BLaER1 (cell line): Measurements from ENCODE around the gene TSSK1B.
"Not testable (repeated sequence)": the region's sequence is repeated elsewhere in the genome, so short reads cannot be mapped to it uniquely, and the experiment has no call there.

ENCODE experiments used
- H3K27ac ChIP-seq: shearing (Covaris generic); formaldehyde crosslinking; 2 replicates; pipeline ENCODE4 v1.8.1; 2022
- H3K27me3 ChIP-seq: shearing (Covaris generic); formaldehyde crosslinking; 2 replicates; pipeline ENCODE4 v1.8.1; 2022
- H3K36me3 ChIP-seq: shearing (Covaris generic); formaldehyde crosslinking; 2 replicates; pipeline ENCODE4 v1.8.1; 2022
- H3K4me1 ChIP-seq: shearing (Covaris generic); formaldehyde crosslinking; 2 replicates; pipeline ENCODE4 v1.8.1; 2022
- H3K4me2 ChIP-seq: shearing (Covaris generic); formaldehyde crosslinking; 2 replicates; pipeline ENCODE4 v1.8.1; 2022
- H3K4me3 ChIP-seq: shearing (Covaris generic); formaldehyde crosslinking; 2 replicates; pipeline ENCODE4 v1.8.1; 2022
- H3K9ac ChIP-seq: shearing (Covaris generic); formaldehyde crosslinking; 2 replicates; pipeline ENCODE4 v1.8.1; 2022
- H3K9me3 ChIP-seq: shearing (Covaris generic); formaldehyde crosslinking; 2 replicates; pipeline ENCODE4 v1.8.1; 2022
- H4K20me1 ChIP-seq: shearing (Covaris generic); formaldehyde crosslinking; 2 replicates; pipeline ENCODE4 v1.8.1; 2022
- Cebpa-rat ChIP-seq: shearing (Covaris generic); IDR thresholded peaks from 2 replicates; pipeline ENCODE4 v1.8.1; 2022

TSSK1B gene

GRCh38 chr5:113434889-113435288 is at the start of gene TSSK1B:
TSS of gene TSSK1B (minus strand) at chr5:113434989. CDS start at chr5:113434839, 150 bp downstream.
- Histone ChIP-seq H3K9ac (no peak within 1 kb of the TSS), H3K4me2 (no peak within 1 kb of the TSS), H3K4me1 (no peaks in the 10 kb centered on the region), H3K9me3 (no peaks in the 10 kb centered on the region), H3K36me3 (no peaks in the 10 kb centered on the region), H3K4me3 (no peak within 1 kb of the TSS), H3K27me3 (no peaks in the 10 kb centered on the region), H4K20me1 (no peaks in the 10 kb centered on the region), H3K27ac (no peak within 1 kb of the TSS)
- TF ChIP-seq Cebpa-rat = no peak

GRCh38 chr5:113480243-113480642 is 45.5 kb upstream of the TSSK1B start:
- no peak for TF ChIP-seq Cebpa-rat
- Histone ChIP-seq H3K36me3 (no peaks in the 10 kb centered on the region), H3K4me3 (no peak overlapping the region), H3K27ac (no peak overlapping the region), H3K4me2 (no peak overlapping the region), H3K9me3 (no peaks in the 10 kb centered on the region), H3K27me3 (no peaks in the 10 kb centered on the region), H3K9ac (no peak overlapping the region), H4K20me1 (no peaks in the 10 kb centered on the region), H3K4me1 (no peaks in the 10 kb centered on the region)

GRCh38 chr5:113478691-113479090 is 43.9 kb upstream of the TSSK1B start:
- H3K36me3 ChIP-seq = no peaks in the 10 kb centered on the region
- no peaks in the 10 kb centered on the region for H3K4me1 ChIP-seq
- H3K9me3 ChIP-seq = no peaks in the 10 kb centered on the region
- no peaks in the 10 kb centered on the region for H3K27me3 ChIP-seq
- no peak overlapping the region for H3K9ac ChIP-seq
- no peak for TF ChIP-seq Cebpa-rat
- H4K20me1 ChIP-seq = no peaks in the 10 kb centered on the region
- no peak overlapping the region for H3K27ac ChIP-seq
- H3K4me2 ChIP-seq = no peak overlapping the region
- no peak overlapping the region for H3K4me3 ChIP-seq

GRCh38 chr5:113474100-113474728 is 39.4 kb upstream of the TSSK1B start:
- no peaks in the 10 kb centered on the region for H4K20me1 ChIP-seq
- no peak overlapping the region for H3K9ac ChIP-seq
- H3K27ac ChIP-seq = no peak overlapping the region
- H3K4me3 ChIP-seq = no peak overlapping the region
- peaks cover 13% of the 10 kb centered on the region for H3K9me3 ChIP-seq
- no peaks in the 10 kb centered on the region for H3K27me3 ChIP-seq
- no peak overlapping the region for H3K4me2 ChIP-seq
- no peak for TF ChIP-seq Cebpa-rat
- H3K4me1 ChIP-seq = no peaks in the 10 kb centered on the region
- no peaks in the 10 kb centered on the region for H3K36me3 ChIP-seq

- Histone ChIP-seq H3K36me3 (no peaks in the 10 kb centered on the region), H4K20me1 (no peaks in the 10 kb centered on the region)
Observed at GRCh38 chr5:113463032-113463431, 28.2 kb upstream of the TSSK1B start.

DNA sequence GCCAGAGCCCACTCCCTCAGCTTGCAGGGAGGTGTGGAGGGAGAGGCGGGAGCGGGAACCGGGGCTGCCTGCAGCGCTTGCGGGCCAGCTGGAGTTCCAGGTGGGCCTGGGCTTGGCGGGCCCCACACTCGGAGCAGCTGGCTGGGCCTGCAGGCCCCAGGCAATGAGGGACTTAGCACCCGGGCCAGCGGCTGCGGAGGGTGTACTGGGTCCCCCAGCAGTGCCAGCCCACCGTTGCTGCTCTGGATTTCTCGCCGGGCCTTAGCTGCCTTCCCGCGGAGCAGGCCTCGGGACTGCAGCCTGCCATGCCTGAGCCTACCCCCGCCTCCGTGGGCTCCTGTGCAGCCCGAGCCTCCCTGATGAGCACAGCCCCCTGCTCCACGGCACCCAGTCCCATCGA is 22.3 kb upstream of the TSSK1B start:
- not testable (repeated sequence) for H3K9ac ChIP-seq, H3K27ac ChIP-seq, H3K4me1 ChIP-seq, H3K27me3 ChIP-seq, H4K20me1 ChIP-seq, H3K9me3 ChIP-seq, H3K4me3 ChIP-seq, H3K36me3 ChIP-seq, H3K4me2 ChIP-seq

More at GRCh38 chr5:113463032-113463431, 28.2 kb upstream of the TSSK1B start:
- Histone ChIP-seq H3K27ac (no peak overlapping the region), H3K9me3 (no peaks in the 10 kb centered on the region), H3K4me1 (no peaks in the 10 kb centered on the region), H3K27me3 (no peaks in the 10 kb centered on the region), H3K9ac (no peak overlapping the region), H3K4me2 (no peak overlapping the region), H3K4me3 (no peak overlapping the region)
- TF ChIP-seq Cebpa-rat = no peak

GRCh38 chr5:113452941-113453340 is 18.2 kb upstream of the TSSK1B start:
- Histone ChIP-seq H3K4me1 (no peaks in the 10 kb centered on the region), H3K4me2 (no peak overlapping the region), H3K9ac (no peak overlapping the region), H3K36me3 (no peaks in the 10 kb centered on the region), H3K9me3 (no peaks in the 10 kb centered on the region), H4K20me1 (no peaks in the 10 kb centered on the region), H3K27ac (no peak overlapping the region), H3K27me3 (no peaks in the 10 kb centered on the region), H3K4me3 (no peak overlapping the region)
- TF ChIP-seq Cebpa-rat = no peak

DNA sequence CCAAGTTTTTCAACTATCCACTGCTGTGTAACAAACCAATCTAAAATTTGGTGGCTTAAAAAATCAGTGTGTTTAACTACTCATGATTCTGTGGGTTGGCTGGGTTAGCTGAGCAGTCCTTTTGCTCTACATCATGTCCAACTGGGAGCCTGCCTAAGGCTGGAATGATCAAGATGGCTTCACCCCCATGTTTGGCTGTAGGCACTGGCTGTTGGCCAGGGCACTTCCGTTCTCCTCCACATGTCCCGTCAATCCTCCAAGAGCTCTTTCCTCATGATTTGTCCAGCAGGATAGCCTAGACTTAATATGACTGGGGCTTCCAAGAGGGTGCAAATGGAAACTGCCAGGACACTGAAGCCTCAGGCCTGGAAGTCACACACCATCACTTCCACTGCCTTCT is 17.0 kb upstream of the TSSK1B start:
- Histone ChIP-seq H4K20me1 (no peaks in the 10 kb centered on the region), H3K9ac (no peak overlapping the region), H3K27me3 (no peaks in the 10 kb centered on the region), H3K4me1 (no peaks in the 10 kb centered on the region), H3K27ac (no peak overlapping the region), H3K4me3 (no peak overlapping the region), H3K36me3 (no peaks in the 10 kb centered on the region), H3K4me2 (no peak overlapping the region), H3K9me3 (no peaks in the 10 kb centered on the region)
- TF ChIP-seq Cebpa-rat = no peak

DNA sequence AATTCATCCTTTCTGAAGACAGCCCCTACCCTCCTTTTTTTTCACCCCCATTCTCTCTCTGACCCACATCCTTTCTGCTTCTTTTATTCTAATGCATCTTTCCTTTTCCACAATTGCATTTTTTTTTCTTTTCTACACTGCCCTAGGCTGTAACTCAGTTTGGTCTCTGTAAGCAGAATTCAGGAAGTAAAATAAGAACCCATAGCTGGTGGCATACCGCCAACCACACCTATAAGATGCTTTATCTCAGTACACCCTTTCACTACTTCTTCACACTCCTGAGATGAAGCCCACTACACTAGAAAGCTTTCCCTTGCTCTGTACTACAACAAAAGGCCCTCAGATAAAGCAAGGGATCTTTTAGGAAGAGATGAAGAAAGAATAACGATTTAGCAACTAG is 16.1 kb upstream of the TSSK1B start:
- H3K4me3 ChIP-seq = no peak overlapping the region
- no peak for TF ChIP-seq Cebpa-rat
- no peaks in the 10 kb centered on the region for H3K27me3 ChIP-seq
- H3K9me3 ChIP-seq = no peaks in the 10 kb centered on the region
- H3K9ac ChIP-seq = no peak overlapping the region
- H3K4me1 ChIP-seq = no peaks in the 10 kb centered on the region
- no peak overlapping the region for H3K4me2 ChIP-seq
- no peaks in the 10 kb centered on the region for H4K20me1 ChIP-seq
- H3K36me3 ChIP-seq = no peaks in the 10 kb centered on the region
- H3K27ac ChIP-seq = no peak overlapping the region

GRCh38 chr5:113450462-113450861 is 15.7 kb upstream of the TSSK1B start:
- Histone ChIP-seq H4K20me1 (no peaks in the 10 kb centered on the region), H3K4me2 (no peak overlapping the region), H3K27me3 (no peaks in the 10 kb centered on the region), H3K9me3 (peaks cover 4% of the 10 kb centered on the region), H3K9ac (no peak overlapping the region), H3K4me3 (no peak overlapping the region), H3K36me3 (no peaks in the 10 kb centered on the region), H3K4me1 (no peaks in the 10 kb centered on the region), H3K27ac (no peak overlapping the region)
- no peak for TF ChIP-seq Cebpa-rat

DNA sequence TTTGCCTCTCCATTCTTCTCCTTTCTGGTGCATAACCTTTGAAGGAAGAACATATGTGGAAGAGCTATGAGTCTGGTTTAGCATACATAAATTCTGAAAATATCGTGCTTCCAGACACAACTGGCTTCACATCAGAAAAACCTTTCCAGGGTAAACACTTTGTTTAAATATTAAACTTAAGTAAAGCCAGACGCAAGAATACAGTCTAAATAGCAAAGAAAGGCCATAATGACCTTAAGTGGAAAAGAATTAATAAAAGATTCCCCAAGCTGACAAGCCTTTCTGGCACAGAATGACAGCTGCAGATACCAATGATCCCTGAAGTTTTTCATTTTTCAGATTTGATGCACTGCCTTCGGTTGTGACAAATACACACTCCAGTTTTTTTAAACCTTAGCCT is 13.5 kb upstream of the TSSK1B start:
- Histone ChIP-seq H3K4me2 (no peak overlapping the region), H3K4me3 (no peak overlapping the region), H3K9ac (no peak overlapping the region), H4K20me1 (no peaks in the 10 kb centered on the region), H3K27ac (no peak overlapping the region), H3K27me3 (no peaks in the 10 kb centered on the region), H3K4me1 (no peaks in the 10 kb centered on the region), H3K36me3 (no peaks in the 10 kb centered on the region), H3K9me3 (peaks cover 9% of the 10 kb centered on the region)
- TF ChIP-seq Cebpa-rat = no peak
